AG04450 (cell line): ENCODE measurements around the gene ATP5F1B. TPM values are rescaled to one million over a fixed set of nuclear protein-coding genes. Genes with fewer than 3 reads are reported as not detected.

ENCODE experiments used
- CTCF ChIA-PET: fragments of 300-600, 350-600 bp; formaldehyde crosslinking; extraction: SDS; loops from one replicate; lab custom pipeline; 2022; ENCODE audit warnings: antibody characterized with exemption, inconsistent platforms; lab: Charles Lee
- POLR2A ChIA-PET: fragments of 350-600 bp; formaldehyde crosslinking; extraction: SDS; loops from one replicate; lab custom pipeline; 2021; ENCODE audit warnings: antibody characterized with exemption, inconsistent platforms; lab: Yijun Ruan, JAX
- DNase-seq: peaks from one replicate; pipeline ENCODE4 v3.0.0-alpha.2; 2011; ENCODE audit warnings: low read depth, low spot score
- H3K27ac ChIP-seq: one replicate; pipeline ENCODE4 v1.5.1; 2012; ENCODE audit warnings: low read depth, low read length, control low read depth
- H3K27me3 ChIP-seq: one replicate; pipeline ENCODE4 v1.6.0; 2012; ENCODE audit warnings: low read length; ENCODE audit not compliant: control insufficient read depth, insufficient read depth
- H3K4me3 ChIP-seq: 2 replicates; pipeline ENCODE4 v1.5.1; 2011; ENCODE audit warnings: mild to moderate bottlenecking, low read depth, low read length, control low read depth
- H3K9me3 ChIP-seq: 2 replicates; pipeline ENCODE4 v1.5.1; 2012; ENCODE audit warnings: low read length; ENCODE audit not compliant: control insufficient read depth, insufficient read depth
- CTCF ChIP-seq: IDR thresholded peaks from 2 replicates; pipeline ENCODE4 v1.5.1; 2011; ENCODE audit warnings: low read depth, low read length, control low read depth, inconsistent platforms
- polyA plus RNA-seq: library from polyadenylated mRNA; depleted of rRNA; stranded (reverse); fragments of >200 nt; gene quantifications from 2 replicates; pipeline ENCODE4 v1.2.3, GENCODE V29; 2011

Gene ATP5F1B
- polyA plus RNA-seq, 1 experiment, result 975 TPM

- ChIA-PET POLR2A (no interaction called here), CTCF (no interaction called here)
- no peak for TF ChIP-seq CTCF
- Histone ChIP-seq H3K27ac (no peak overlapping the region), H3K4me3 (no peak overlapping the region), H3K9me3 (no peaks in the 10 kb centered on the region), H3K27me3 (no peaks in the 10 kb centered on the region)
- no peak for DNase-seq
These were observed 41.4 kb downstream of the ATP5F1B start for GRCh38 chr12:56604355-56604754.

- no peak for DNase-seq
- POLR2A ChIA-PET, result no interaction called here
- CTCF ChIA-PET, result interaction anchor here (1.1 to 2.4 kb wide), 6 partner anchors 9 to 88 kb away, joined by 3 to 16 read pairs (median 5); no protein-coding TSS in a partner anchor
- no peak for TF ChIP-seq CTCF
- H3K9me3 ChIP-seq, result no peaks in the 10 kb centered on the region
- H3K4me3 ChIP-seq, result no peak overlapping the region
- H3K27me3 ChIP-seq, result no peaks in the 10 kb centered on the region
- H3K27ac ChIP-seq, result no peak overlapping the region
These were observed 43.5 kb downstream of the ATP5F1B start for GRCh38 chr12:56602239-56602638.

GRCh38 chr12:56601503-56601902, 44.3 kb downstream of the ATP5F1B start:
- H3K27me3 ChIP-seq, result no peaks in the 10 kb centered on the region
- ChIA-PET POLR2A (no interaction called here), CTCF (interaction anchor here (1.1 to 2.4 kb wide), 5 partner anchors 8 to 87 kb away, joined by 3 to 16 read pairs (median 6); no protein-coding TSS in a partner anchor)
- no peak overlapping the region for H3K27ac ChIP-seq
- H3K9me3 ChIP-seq, result no peaks in the 10 kb centered on the region
- peak; percentile 36 for TF ChIP-seq CTCF
- DNase-seq, result no peak
- no peak overlapping the region for H3K4me3 ChIP-seq

GRCh38 chr12:56600753-56601152, 45.0 kb downstream of the ATP5F1B start:
- no peak for TF ChIP-seq CTCF
- H3K27ac ChIP-seq, result no peak overlapping the region
- no peak for DNase-seq
- H3K9me3 ChIP-seq, result no peaks in the 10 kb centered on the region
- CTCF ChIA-PET, result interaction anchor here (0.6 to 1.5 kb wide), 3 partner anchors 7 to 36 kb away, joined by 3 to 6 read pairs (median 3); no protein-coding TSS in a partner anchor
- POLR2A ChIA-PET, result no interaction called here
- H3K4me3 ChIP-seq, result no peak overlapping the region
- H3K27me3 ChIP-seq, result no peaks in the 10 kb centered on the region

- DNase-seq, result no peak
- CTCF ChIA-PET, result no interaction called here
- POLR2A ChIA-PET, result no interaction called here
- H3K4me3 ChIP-seq, result no peak overlapping the region
- H3K27me3 ChIP-seq, result no peaks in the 10 kb centered on the region
- no peaks in the 10 kb centered on the region for H3K9me3 ChIP-seq
- H3K27ac ChIP-seq, result no peak overlapping the region
- TF ChIP-seq CTCF, result no peak
These were observed 46.0 kb downstream of the ATP5F1B start for GRCh38 chr12:56599797-56600196.
